Natural killer cell (primary cell): Measurements from ENCODE around the gene ADGRB2. TPM values are rescaled to one million over a fixed set of nuclear protein-coding genes. Genes with fewer than 3 reads are reported as not detected.

Source experiments
- ATAC-seq, 3 donors: fragments of 150-1000 bp in 2 of 3; fragments of 200-7000 bp in 1 of 3; cut with Tn5 transposase; 1 replicate in 1 of 3; 2 replicates in 2 of 3; pipeline ENCODE4 v1.10.0; 2021; ENCODE audit warnings: mild to moderate bottlenecking in 2 of 3, moderate library complexity in 2 of 3
- DNase-seq, 2 donors: peaks; one replicate each; pipeline versions ENCODE4 v3.0.0 to v3.0.0-alpha.2; 2013 to 2021; ENCODE audit warnings: mixed read lengths in 1 of 2
- H3K27ac ChIP-seq: one replicate; pipeline ENCODE4 v1.5.1; 2013; ENCODE audit warnings: mild to moderate bottlenecking, low read length
- H3K27me3 ChIP-seq: one replicate; pipeline ENCODE4 v1.6.1; 2013; ENCODE audit warnings: low read length; ENCODE audit not compliant: control insufficient read depth, insufficient read depth
- H3K36me3 ChIP-seq: one replicate; pipeline ENCODE4 v1.6.1; 2013; ENCODE audit warnings: low read length; ENCODE audit not compliant: control insufficient read depth, insufficient read depth
- H3K4me1 ChIP-seq: one replicate; pipeline ENCODE4 v1.6.1; 2013; ENCODE audit warnings: low read length; ENCODE audit not compliant: control insufficient read depth, insufficient read depth
- H3K4me3 ChIP-seq: one replicate; pipeline ENCODE4 v1.5.1; 2013; ENCODE audit warnings: low read length
- H3K9me3 ChIP-seq: one replicate; pipeline ENCODE4 v1.6.1; 2013; ENCODE audit warnings: low read length; ENCODE audit not compliant: control insufficient read depth, insufficient read depth
- H3K27ac Mint-ChIP-seq, 2 donors: one replicate each; pipeline ENCODE4 v1.8.0; 2022; ENCODE audit warnings: mild to moderate bottlenecking in 2 of 2, mixed read lengths in 2 of 2, moderate library complexity in 1 of 2
- H3K27me3 Mint-ChIP-seq, 2 donors: one replicate each; pipeline ENCODE4 v1.8.0; 2022; ENCODE audit warnings: low read depth in 2 of 2, mixed read lengths in 2 of 2
- H3K36me3 Mint-ChIP-seq: one replicate; pipeline ENCODE4 v1.8.0; 2022; ENCODE audit warnings: mixed read lengths
- H3K4me1 Mint-ChIP-seq, 2 donors: one replicate each; pipeline ENCODE4 v1.8.0; 2022; ENCODE audit warnings: mixed read lengths in 2 of 2
- H3K4me3 Mint-ChIP-seq: one replicate; pipeline ENCODE4 v1.8.0; 2022; ENCODE audit warnings: mild to moderate bottlenecking, moderate library complexity, mixed read lengths
- H3K9me3 Mint-ChIP-seq, 2 donors: one replicate each; pipeline ENCODE4 v1.8.0; 2022; ENCODE audit warnings: mixed read lengths in 2 of 2
- CTCF ChIP-seq: fragments of 200-600 bp; IDR thresholded peaks from one replicate; pipeline ENCODE4 v1.8.0; 2022; ENCODE audit warnings: antibody characterized with exemption
- WGBS: methylation state at CpG from one replicate; pipeline ENCODE4 v1.1.7; 2013; ENCODE audit warnings: missing lambda C conversion rate; ENCODE audit not compliant: insufficient coverage; 5-methylcytosine and 5-hydroxymethylcytosine counted together
- intact Hi-C: fragments of 100-400 bp; cut with micrococcal nuclease; formaldehyde crosslinking; loops from one replicate; pipeline ENCODE4 v1.14.2; 2022
- total RNA-seq, 4 donors: library from RNA; stranded (reverse); fragments of 120-200 nt in 1 of 4; gene quantifications; one replicate each; pipeline versions ENCODE4 v1.2.3 to v1.2.4, GENCODE V29; 2013 to 2022

The ADGRB2 gene
- total RNA-seq, 3 donors from 2014 or later (not counting 1 experiment from before 2014, with no cell fraction given) = 7.6 to 19.9 (median 12.8) TPM

DNA sequence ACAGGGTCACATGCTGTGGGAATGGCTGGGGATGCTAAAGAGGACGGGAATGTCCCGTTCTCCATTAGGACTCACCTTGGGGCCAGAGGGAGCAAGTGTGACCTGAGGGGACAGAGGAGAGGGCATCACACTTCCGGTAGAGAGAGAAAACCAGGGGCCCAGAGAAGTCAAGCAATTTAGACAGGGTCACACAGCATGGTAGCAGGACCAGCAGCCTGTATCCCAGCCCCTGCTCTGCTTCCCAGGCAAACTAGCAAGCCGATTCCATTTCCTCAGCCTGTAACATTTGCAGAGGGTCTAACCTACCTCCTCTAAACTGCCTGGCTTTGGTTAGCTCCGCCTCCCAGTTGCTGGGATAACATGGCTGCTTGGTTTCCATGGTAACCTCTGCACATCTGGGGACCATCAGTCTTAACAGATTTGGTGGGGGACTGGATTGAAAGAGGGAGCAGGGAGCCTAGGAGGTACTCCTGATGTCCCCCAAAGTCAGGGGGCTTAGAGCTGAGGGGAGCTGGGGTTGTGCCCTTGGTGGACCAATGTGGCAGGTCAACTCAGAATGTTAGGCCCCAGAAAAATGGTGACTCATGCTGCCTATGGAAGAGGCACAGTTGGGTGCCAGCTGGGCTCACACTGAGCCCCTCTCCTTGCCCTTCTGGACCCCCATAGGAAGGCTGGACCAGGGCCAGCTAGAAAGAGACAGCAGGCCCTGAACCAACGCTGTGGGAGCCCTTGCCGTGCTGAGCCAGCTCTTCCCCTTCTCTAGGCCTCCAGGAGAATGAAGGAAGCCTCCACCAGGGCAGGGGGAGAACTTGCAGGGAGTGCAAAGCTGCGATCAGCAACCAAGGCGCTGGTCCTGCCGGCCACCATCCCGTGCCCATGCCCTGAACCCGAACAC lies 69.8 kb downstream of the ADGRB2 start:
- no peak overlapping the region for H3K4me3 ChIP-seq
- no peak overlapping the region for H3K27ac ChIP-seq
- H3K9me3 Mint-ChIP-seq = no peaks in the 10 kb centered on the region
- ATAC-seq (no peak), DNase-seq (no peak)
- no peaks in the 10 kb centered on the region for H3K9me3 ChIP-seq
- peaks cover 10% of the 10 kb centered on the region for H3K4me1 ChIP-seq
- 84% methylated on average over 12 of the region's 12 CpGs for WGBS
- H3K4me1 Mint-ChIP-seq = peaks cover 13 to 20% of the 10 kb centered on the region in 2 donors
- no peak for TF ChIP-seq CTCF
- no peaks in the 10 kb centered on the region for H3K27me3 Mint-ChIP-seq
- H3K27ac Mint-ChIP-seq = no peak overlapping the region
- H3K36me3 Mint-ChIP-seq = no peaks in the 10 kb centered on the region
- no peak overlapping the region for H3K4me3 Mint-ChIP-seq
- H3K27me3 ChIP-seq = no peaks in the 10 kb centered on the region
- no peaks in the 10 kb centered on the region for H3K36me3 ChIP-seq
- intact Hi-C loops = no loop called here

- ATAC-seq (no peak), DNase-seq (no peak)
- H3K27ac ChIP-seq = no peak overlapping the region
- Mint-ChIP-seq H3K4me1 (peaks cover 6 to 11% of the 10 kb centered on the region in 2 donors), H3K36me3 (no peaks in the 10 kb centered on the region), H3K9me3 (no peaks in the 10 kb centered on the region), H3K27ac (no peak overlapping the region), H3K4me3 (no peak overlapping the region), H3K27me3 (peaks cover 0 to 4% of the 10 kb centered on the region in 2 donors)
- no peaks in the 10 kb centered on the region for H3K36me3 ChIP-seq
- TF ChIP-seq CTCF = no peak
- no peak overlapping the region for H3K4me3 ChIP-seq
- WGBS = 87% methylated on average over 10 of the region's 10 CpGs
- no peaks in the 10 kb centered on the region for H3K27me3 ChIP-seq
- no peaks in the 10 kb centered on the region for H3K4me1 ChIP-seq
- intact Hi-C loops = no loop called here
- no peaks in the 10 kb centered on the region for H3K9me3 ChIP-seq
These were observed 70.9 kb downstream of the ADGRB2 start for GRCh38 chr1:31693231-31693630.

DNA sequence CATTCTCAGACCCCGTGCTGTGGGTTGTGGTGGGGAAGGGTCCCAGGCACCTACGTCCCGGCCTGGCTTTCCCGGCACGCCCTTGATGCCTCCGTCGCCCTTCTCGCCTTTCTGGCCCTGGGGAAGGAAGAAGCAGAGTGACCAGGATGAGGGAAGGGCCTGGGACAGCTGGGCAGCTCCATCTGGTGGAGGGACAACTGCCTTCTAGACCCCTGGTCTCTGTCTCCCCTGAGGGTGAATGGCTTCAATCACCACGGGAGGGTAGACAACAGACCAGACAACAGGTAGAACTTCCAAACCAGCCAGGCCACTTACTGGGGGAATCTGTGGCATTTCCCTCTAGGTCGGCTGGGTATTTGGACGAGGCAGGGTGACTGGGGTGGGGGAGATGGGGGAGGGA lies 72.2 kb downstream of the ADGRB2 start:
- ATAC-seq (no peak), DNase-seq (no peak)
- Mint-ChIP-seq H3K4me3 (no peak overlapping the region), H3K36me3 (no peaks in the 10 kb centered on the region), H3K9me3 (no peaks in the 10 kb centered on the region), H3K27me3 (peaks cover 0 to 4% of the 10 kb centered on the region in 2 donors), H3K27ac (no peak overlapping the region), H3K4me1 (no peaks in the 10 kb centered on the region)
- Histone ChIP-seq H3K4me1 (no peaks in the 10 kb centered on the region), H3K27ac (no peak overlapping the region), H3K27me3 (no peaks in the 10 kb centered on the region), H3K9me3 (no peaks in the 10 kb centered on the region), H3K4me3 (no peak overlapping the region), H3K36me3 (no peaks in the 10 kb centered on the region)
- no peak for TF ChIP-seq CTCF
- intact Hi-C loops = no loop called here
- 95% methylated on average over 11 of the region's 11 CpGs for WGBS
